ENCODE measurements around the gene NKAIN1. TPM values are rescaled to one million over a fixed set of nuclear protein-coding genes. Genes with fewer than 3 reads are reported as not detected.

The NKAIN1 gene
- total and polyA plus RNA-seq, 2 donors (not counting 3 experiments of a cell fraction or from before 2014, with no cell fraction given) = 0.29 to 0.40 TPM

DNA sequence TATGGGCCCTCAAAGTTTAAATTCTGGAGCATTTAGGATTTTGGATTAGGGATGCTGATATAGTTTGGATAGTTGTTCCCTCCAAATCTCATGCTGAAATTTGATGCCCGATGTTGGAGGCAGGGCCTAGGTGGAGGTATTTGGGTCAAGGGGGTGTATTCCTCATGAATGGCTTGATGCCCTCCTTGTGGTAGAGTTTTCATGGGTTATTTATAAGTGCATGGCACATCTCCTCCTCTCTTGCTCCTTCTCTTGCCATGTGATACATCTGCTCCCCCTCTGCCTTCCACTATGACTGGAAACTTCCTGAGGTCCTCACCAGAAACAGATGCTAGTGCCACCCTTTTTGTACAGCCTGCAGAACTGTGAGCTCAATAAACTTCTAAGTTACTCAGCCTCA, 17.5 kb upstream of the NKAIN1 start:
- no peaks in the 10 kb centered on the region for H3K79me2 ChIP-seq (ENCODE audit: control insufficient read depth, insufficient read depth, low read length)
- peaks cover 8 to 22% of the 10 kb centered on the region in 2 experiments for H3K36me3 ChIP-seq (ENCODE audit: control insufficient read depth in 2 of 2, extremely low read depth in 1 of 2, insufficient read depth in 2 of 2, low read length in 2 of 2)
- no peak overlapping the region for H3K9ac ChIP-seq (replicated peaks; ENCODE audit: extremely low read depth, insufficient read depth, low read length)
- no peak for FAIRE-seq
- no peaks in the 10 kb centered on the region for H3K4me1 ChIP-seq (ENCODE audit: control insufficient read depth, extremely low read depth, insufficient read depth, low read length)
- H3K9me3 ChIP-seq (replicated peaks; ENCODE audit: control insufficient read depth, insufficient read depth, low read length) = no peaks in the 10 kb centered on the region
- H2AFZ ChIP-seq (ENCODE audit: low read depth, low read length) = no peak overlapping the region
- intact Hi-C loops (cut with micrococcal nuclease) = no loop called here
- no peak overlapping the region for H3K27ac ChIP-seq (ENCODE audit: insufficient read depth, low read depth, low read length)
- no peak for DNase-seq (ENCODE audit: low read depth, low spot score)
- POLR2A ChIA-PET = no interaction called here
- H4K20me1 ChIP-seq (replicated peaks; ENCODE audit: control insufficient read depth, extremely low read depth, insufficient read depth, low read length) = no peaks in the 10 kb centered on the region
- H3K9me1 ChIP-seq (replicated peaks; ENCODE audit: control insufficient read depth, extremely low read depth, insufficient read depth, low read length) = no peaks in the 10 kb centered on the region
- dilution Hi-C loops (cut with MboI; ENCODE audit: extremely low pct_ligation_motif_present, low sequenced_read_pairs) = no loop called here
- CTCF ChIA-PET = no interaction called here
- H3K27me3 ChIP-seq (ENCODE audit: control insufficient read depth in 2 of 2, insufficient read depth in 2 of 2, low read length in 2 of 2) = no peaks in the 10 kb centered on the region
- no peak for TF ChIP-seq POLR2AphosphoS5 (IDR thresholded peaks at IDR 0.05; ENCODE audit: insufficient read depth, low read depth, low read length)
- TF ChIP-seq GATA2 (IDR thresholded peaks at IDR 0.05; ENCODE audit: insufficient read depth, insufficient read length, low read depth, low read length) = no peak
- no peak for TF ChIP-seq MYC (IDR thresholded peaks at IDR 0.05; ENCODE audit: low read depth, low read length)
- no peak for TF ChIP-seq MAX (IDR thresholded peaks at IDR 0.05; ENCODE audit: insufficient read depth, insufficient read length)
- TF ChIP-seq JUN (IDR thresholded peaks at IDR 0.05; ENCODE audit: borderline replicate concordance, insufficient read depth, insufficient read length, low read depth) = no peak
- no peak for TF ChIP-seq POLR2A (IDR thresholded peaks at IDR 0.05; ENCODE audit: low read depth, low read length)
- no peak for TF ChIP-seq EZH2 (IDR thresholded peaks at IDR 0.05; ENCODE audit: borderline replicate concordance, low read depth, low read length, severe bottlenecking)
- TF ChIP-seq, protein P1, sequence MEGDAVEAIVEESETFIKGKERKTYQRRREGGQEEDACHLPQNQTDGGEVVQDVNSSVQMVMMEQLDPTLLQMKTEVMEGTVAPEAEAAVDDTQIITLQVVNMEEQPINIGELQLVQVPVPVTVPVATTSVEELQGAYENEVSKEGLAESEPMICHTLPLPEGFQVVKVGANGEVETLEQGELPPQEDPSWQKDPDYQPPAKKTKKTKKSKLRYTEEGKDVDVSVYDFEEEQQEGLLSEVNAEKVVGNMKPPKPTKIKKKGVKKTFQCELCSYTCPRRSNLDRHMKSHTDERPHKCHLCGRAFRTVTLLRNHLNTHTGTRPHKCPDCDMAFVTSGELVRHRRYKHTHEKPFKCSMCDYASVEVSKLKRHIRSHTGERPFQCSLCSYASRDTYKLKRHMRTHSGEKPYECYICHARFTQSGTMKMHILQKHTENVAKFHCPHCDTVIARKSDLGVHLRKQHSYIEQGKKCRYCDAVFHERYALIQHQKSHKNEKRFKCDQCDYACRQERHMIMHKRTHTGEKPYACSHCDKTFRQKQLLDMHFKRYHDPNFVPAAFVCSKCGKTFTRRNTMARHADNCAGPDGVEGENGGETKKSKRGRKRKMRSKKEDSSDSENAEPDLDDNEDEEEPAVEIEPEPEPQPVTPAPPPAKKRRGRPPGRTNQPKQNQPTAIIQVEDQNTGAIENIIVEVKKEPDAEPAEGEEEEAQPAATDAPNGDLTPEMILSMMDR (IDR thresholded peaks at IDR 0.05; ENCODE audit: extremely low read depth in 1 of 2, insufficient read depth in 1 of 2, low read depth in 1 of 2, low read length in 2 of 2) = no peak
- no peak for TF ChIP-seq FOS (IDR thresholded peaks at IDR 0.05; ENCODE audit: borderline replicate concordance, insufficient read depth, low read length)
- BruUV-seq (replicated peaks) = no TSS peak
- H3K4me3 ChIP-seq (replicated peaks in 1 of 3; ENCODE audit: insufficient read depth in 1 of 3, low read depth in 1 of 3, low read length in 3 of 3) = no peak overlapping the region
- H3K4me2 ChIP-seq (ENCODE audit: insufficient read depth, low read length) = no peak overlapping the region
